ENCODE results near the gene ZNHIT6.
A peak's percentile ranks its signal among the peaks of the same experiment; 100 is the strongest.

The ZNHIT6 gene

DNA sequence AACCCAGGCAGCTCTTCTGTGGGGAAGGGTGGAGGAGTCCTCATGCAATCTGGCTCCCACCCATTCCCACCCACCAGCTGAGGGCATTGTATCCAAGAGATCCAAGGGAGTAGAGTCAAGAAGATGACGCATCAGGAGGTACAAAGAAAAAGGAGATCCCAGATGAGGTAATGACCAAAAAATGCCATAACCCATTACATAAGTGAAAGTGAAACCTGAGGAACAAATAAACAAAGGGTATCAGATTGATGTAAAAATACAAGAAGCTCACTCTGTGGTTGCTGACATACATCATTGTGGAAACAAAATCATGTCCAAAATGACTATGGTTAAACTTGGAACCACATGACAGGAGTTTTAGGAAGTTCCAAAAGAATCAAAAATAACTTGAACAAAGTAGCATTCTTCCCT lies 85.2 kb downstream of the ZNHIT6 start:
- Histone ChIP-seq H3K36me3 (ENCODE audit: control insufficient read depth in 2 of 2, insufficient read depth in 2 of 2, low read length in 2 of 2) (peaks cover 0 to 4% of the 10 kb centered on the region in 2 donors), H3K27ac (ENCODE audit: low read length) (no peak overlapping the region), H3K9me3 (ENCODE audit: control insufficient read depth in 2 of 2, low read length in 2 of 2) (peaks cover 3 to 5% of the 10 kb centered on the region in 2 donors)

DNA sequence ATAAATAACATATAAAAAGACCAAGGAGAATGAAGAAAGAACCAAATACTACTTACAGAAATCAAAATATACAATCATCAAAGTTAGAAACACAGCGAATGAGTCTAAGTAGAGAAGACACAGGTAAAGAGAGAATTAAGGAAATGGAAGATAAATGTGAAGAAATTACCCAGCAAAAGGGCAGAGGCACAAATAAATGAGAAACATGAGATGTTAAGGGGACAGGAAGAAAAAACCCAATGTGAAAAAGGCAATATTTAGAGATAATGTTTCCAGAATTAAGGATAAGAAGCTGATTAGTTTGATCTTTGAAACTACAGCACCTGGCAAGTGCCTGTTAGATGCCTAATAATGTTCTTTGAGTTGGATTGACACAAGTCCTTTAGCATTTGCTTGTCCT lies 86.8 kb downstream of the ZNHIT6 start:
- Histone ChIP-seq H3K36me3 (ENCODE audit: control insufficient read depth in 2 of 2, insufficient read depth in 2 of 2, low read length in 2 of 2) (peaks cover 0 to 4% of the 10 kb centered on the region in 2 donors), H3K27me3 (ENCODE audit: control insufficient read depth in 1 of 2, insufficient read depth in 2 of 2, low read length in 2 of 2) (no peaks in the 10 kb centered on the region), H3K27ac (ENCODE audit: low read length) (no peak overlapping the region)

More for the DNA sequence above, 85.2 kb downstream of the ZNHIT6 start:
- Histone ChIP-seq H3K4me1 (ENCODE audit: control insufficient read depth, insufficient read depth, low read length) (no peaks in the 10 kb centered on the region), H3K27me3 (ENCODE audit: control insufficient read depth in 1 of 2, insufficient read depth in 2 of 2, low read length in 2 of 2) (no peaks in the 10 kb centered on the region), H3K9ac (ENCODE audit: low read length in 2 of 2) (no peak overlapping the region), H3K4me3 (ENCODE audit: low read length in 2 of 2) (no peak overlapping the region)

DNA sequence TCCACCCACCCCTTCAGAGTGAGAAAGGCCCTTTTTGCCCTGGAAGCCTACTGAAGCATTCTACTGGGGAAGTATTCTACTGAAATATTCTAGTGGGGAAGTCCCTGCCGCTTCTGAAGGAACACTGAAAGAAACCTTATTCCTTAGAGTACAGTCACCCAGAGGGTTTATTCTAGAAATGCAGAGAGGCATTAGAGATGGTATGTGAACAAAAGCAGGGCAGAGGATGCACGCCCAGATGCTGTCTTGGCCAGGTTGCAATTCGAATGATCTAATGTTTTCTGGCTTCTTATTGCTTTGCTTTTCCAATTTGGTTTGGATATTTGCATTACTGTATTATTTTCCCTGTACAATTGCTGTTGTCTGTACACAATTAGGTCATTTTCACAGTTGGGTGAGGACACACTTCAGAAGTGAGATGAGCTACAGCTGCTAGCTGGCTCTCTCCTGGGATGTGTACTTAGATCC lies 90.6 kb downstream of the ZNHIT6 start:
- Histone ChIP-seq H3K4me1 (ENCODE audit: control insufficient read depth, insufficient read depth, low read length) (peaks cover 10% of the 10 kb centered on the region), H3K27me3 (ENCODE audit: control insufficient read depth in 1 of 2, insufficient read depth in 2 of 2, low read length in 2 of 2) (no peaks in the 10 kb centered on the region), H3K4me3 (ENCODE audit: low read length in 2 of 2) (no peak overlapping the region), H3K36me3 (ENCODE audit: control insufficient read depth in 2 of 2, insufficient read depth in 2 of 2, low read length in 2 of 2) (peaks cover 0 to 2% of the 10 kb centered on the region in 2 donors), H3K27ac (ENCODE audit: low read length) (no peak overlapping the region), H3K9ac (ENCODE audit: low read length in 2 of 2) (no peak overlapping the region), H3K9me3 (ENCODE audit: control insufficient read depth in 2 of 2, low read length in 2 of 2) (peaks cover 3 to 5% of the 10 kb centered on the region in 2 donors)

More for the DNA sequence above, 86.8 kb downstream of the ZNHIT6 start:
- H3K4me3 ChIP-seq (ENCODE audit: low read length in 2 of 2): no peak overlapping the region
- peaks cover 5% of the 10 kb centered on the region for H3K4me1 ChIP-seq (ENCODE audit: control insufficient read depth, insufficient read depth, low read length)
- H3K9me3 ChIP-seq (ENCODE audit: control insufficient read depth in 2 of 2, low read length in 2 of 2): peaks cover 3 to 5% of the 10 kb centered on the region in 2 donors
- H3K9ac ChIP-seq (ENCODE audit: low read length in 2 of 2): no peak overlapping the region

DNA sequence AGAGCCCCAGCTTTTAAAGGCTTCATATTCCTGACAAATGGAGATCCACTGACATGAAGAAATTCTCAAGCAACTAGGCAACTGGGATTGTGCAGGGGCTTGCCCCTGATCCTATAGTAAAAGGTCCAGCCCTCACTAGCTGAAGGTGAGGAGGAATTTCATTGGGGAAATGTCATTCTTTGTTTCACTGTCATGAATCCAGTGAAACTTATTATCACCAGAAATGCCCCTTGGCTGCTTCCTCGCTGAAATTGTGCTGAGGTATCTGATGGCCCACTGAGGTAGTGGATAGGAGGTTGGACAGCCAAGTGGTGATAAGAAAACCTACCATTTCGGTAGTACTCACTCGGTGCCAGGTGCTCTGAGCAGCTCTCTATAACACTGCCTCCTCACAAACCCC lies 91.5 kb downstream of the ZNHIT6 start:
- H3K9me3 ChIP-seq (ENCODE audit: control insufficient read depth in 2 of 2, low read length in 2 of 2): peaks cover 0 to 3% of the 10 kb centered on the region in 2 donors
- peaks cover 18% of the 10 kb centered on the region for H3K4me1 ChIP-seq (ENCODE audit: control insufficient read depth, insufficient read depth, low read length)
- H3K27me3 ChIP-seq (ENCODE audit: control insufficient read depth in 1 of 2, insufficient read depth in 2 of 2, low read length in 2 of 2): no peaks in the 10 kb centered on the region
- H3K36me3 ChIP-seq (ENCODE audit: control insufficient read depth in 2 of 2, insufficient read depth in 2 of 2, low read length in 2 of 2): no peaks in the 10 kb centered on the region
- no peak overlapping the region for H3K4me3 ChIP-seq (ENCODE audit: low read length in 2 of 2)
- no peak overlapping the region for H3K9ac ChIP-seq (ENCODE audit: low read length in 2 of 2)
- H3K27ac ChIP-seq (ENCODE audit: low read length): no peak overlapping the region

DNA sequence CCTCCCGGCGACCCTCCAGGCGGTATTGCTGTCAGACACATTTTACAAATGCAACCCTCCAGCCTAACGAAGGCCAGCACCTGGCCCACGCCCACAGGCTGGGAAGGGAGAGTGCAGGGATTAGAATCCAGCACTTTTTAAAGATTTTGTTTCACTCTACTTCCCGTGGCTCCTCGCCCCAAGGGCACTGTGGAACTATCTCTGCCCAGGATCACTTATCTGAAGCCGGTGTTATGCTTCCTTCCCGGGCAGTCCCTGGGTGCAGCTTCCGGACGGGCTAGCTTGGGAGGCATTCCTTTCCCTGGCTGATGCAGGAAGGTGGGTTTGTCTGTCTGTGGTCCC lies 91.9 kb downstream of the ZNHIT6 start:
- Histone ChIP-seq H3K27me3 (ENCODE audit: control insufficient read depth in 1 of 2, insufficient read depth in 2 of 2, low read length in 2 of 2) (no peaks in the 10 kb centered on the region), H3K4me3 (ENCODE audit: low read length in 2 of 2) (no peak overlapping the region), H3K9me3 (ENCODE audit: control insufficient read depth in 2 of 2, low read length in 2 of 2) (no peaks in the 10 kb centered on the region), H3K27ac (ENCODE audit: low read length) (no peak overlapping the region), H3K36me3 (ENCODE audit: control insufficient read depth in 2 of 2, insufficient read depth in 2 of 2, low read length in 2 of 2) (no peaks in the 10 kb centered on the region), H3K9ac (ENCODE audit: low read length in 2 of 2) (no peak overlapping the region), H3K4me1 (ENCODE audit: control insufficient read depth, insufficient read depth, low read length) (peaks cover 22% of the 10 kb centered on the region)

DNA sequence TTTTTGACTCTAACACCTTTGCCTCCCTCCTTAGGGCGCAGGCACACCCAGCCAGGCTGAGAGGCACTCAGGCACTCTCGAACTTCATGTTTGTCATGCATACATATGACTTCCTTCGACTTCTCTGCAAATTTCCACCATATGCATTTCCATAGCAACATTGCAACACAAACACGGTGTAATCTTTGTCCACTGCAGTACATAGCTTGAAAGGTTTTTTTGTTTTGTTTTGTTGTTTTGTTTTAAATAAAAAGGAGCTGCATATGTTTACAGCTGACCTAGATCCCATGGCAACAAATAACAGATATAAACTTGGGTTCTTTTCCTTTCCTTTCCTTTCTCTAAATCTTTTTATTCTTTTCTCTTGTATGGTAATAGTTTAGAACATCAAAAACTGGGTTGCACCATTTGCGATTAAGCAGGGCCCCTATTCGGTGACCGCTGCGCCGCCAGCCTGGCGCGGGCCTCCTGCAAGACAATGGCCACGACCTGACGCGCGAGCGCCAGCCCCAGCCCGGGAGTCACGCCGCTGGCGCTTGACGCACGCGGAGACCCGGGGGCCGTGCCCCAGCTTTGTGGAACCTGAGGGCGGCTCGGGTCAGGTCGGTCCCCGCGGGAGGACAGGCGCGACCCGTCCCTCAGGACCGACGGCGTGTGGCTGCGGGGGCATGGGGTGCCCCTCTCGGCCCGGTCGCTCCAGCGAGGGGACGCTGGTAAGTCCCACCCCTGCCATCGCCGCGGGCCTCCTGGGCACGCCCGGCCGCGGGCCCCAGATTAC lies 92.5 kb downstream of the ZNHIT6 start:
- Histone ChIP-seq H3K27me3 (ENCODE audit: control insufficient read depth in 1 of 2, insufficient read depth in 2 of 2, low read length in 2 of 2) (no peaks in the 10 kb centered on the region), H3K9me3 (ENCODE audit: control insufficient read depth in 2 of 2, low read length in 2 of 2) (no peaks in the 10 kb centered on the region), H3K4me1 (ENCODE audit: control insufficient read depth, insufficient read depth, low read length) (peaks cover 26% of the 10 kb centered on the region), H3K36me3 (ENCODE audit: control insufficient read depth in 2 of 2, insufficient read depth in 2 of 2, low read length in 2 of 2) (no peaks in the 10 kb centered on the region), H3K9ac (ENCODE audit: low read length in 2 of 2) (no peak overlapping the region), H3K27ac (ENCODE audit: low read length) (no peak overlapping the region), H3K4me3 (ENCODE audit: low read length in 2 of 2) (no peak overlapping the region)

DNA sequence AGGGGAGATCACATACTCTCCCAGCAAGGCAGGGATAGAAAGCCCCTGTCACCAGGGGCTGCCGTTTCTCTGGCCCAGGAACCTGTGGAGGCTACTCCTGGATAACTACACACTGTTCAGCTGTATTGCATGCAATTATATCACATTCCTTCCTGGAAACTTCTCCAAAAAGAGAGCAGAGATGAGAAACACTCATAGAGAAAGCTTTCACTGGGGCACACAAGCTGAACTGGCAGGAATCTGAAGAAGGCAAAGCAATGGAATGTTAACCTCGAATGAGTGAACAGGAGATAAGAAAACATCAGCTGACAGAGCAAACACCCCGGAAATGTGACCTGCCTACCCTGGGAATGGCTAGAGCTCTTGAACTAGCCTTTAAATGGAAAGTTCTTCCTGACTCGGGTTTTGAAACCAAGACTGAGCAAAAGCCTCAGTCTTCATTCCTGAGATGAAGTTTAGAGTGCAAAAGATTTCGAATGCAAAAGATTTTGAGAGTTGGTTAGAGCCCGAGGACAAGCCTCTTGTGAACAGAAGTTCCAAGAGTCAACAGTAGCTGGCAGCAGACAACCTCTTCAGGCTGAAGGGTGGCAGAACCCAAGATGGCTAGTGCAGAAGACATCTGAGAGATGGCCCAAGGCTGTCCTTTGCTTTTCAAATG lies 95.4 kb downstream of the ZNHIT6 start:
- Histone ChIP-seq H3K27me3 (ENCODE audit: control insufficient read depth in 1 of 2, insufficient read depth in 2 of 2, low read length in 2 of 2) (no peaks in the 10 kb centered on the region), H3K4me3 (ENCODE audit: low read length in 2 of 2) (no peak overlapping the region), H3K9me3 (ENCODE audit: control insufficient read depth in 2 of 2, low read length in 2 of 2) (no peaks in the 10 kb centered on the region), H3K36me3 (ENCODE audit: control insufficient read depth in 2 of 2, insufficient read depth in 2 of 2, low read length in 2 of 2) (no peaks in the 10 kb centered on the region), H3K27ac (ENCODE audit: low read length) (peak overlapping the region; percentile 26), H3K9ac (ENCODE audit: low read length in 2 of 2) (no peak overlapping the region), H3K4me1 (ENCODE audit: control insufficient read depth, insufficient read depth, low read length) (peaks cover 25% of the 10 kb centered on the region)

DNA sequence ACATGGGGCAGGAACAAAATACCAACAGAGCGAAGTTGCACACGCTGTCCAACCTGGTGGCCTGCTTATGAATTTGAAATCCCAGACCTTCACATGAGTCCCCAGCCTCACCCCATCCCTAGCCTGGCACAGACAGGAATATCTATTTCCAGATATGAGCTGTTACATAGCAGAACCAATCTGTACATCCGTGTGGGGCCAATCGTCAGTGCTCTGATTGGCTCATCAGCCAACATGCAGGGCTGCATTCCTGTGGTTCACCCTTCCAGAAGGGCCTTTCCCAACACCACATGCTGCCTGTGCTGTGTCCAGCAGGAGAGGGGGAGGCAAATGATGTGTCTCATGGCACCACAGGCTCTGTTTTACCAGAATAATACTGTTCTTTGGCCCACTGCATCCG lies 96.4 kb downstream of the ZNHIT6 start:
- Histone ChIP-seq H3K27me3 (ENCODE audit: control insufficient read depth in 1 of 2, insufficient read depth in 2 of 2, low read length in 2 of 2) (no peaks in the 10 kb centered on the region), H3K4me3 (ENCODE audit: low read length in 2 of 2) (no peak overlapping the region), H3K9ac (ENCODE audit: low read length in 2 of 2) (no peak overlapping the region), H3K4me1 (ENCODE audit: control insufficient read depth, insufficient read depth, low read length) (peaks cover 24% of the 10 kb centered on the region), H3K27ac (ENCODE audit: low read length) (peak overlapping the region; percentile 6), H3K9me3 (ENCODE audit: control insufficient read depth in 2 of 2, low read length in 2 of 2) (no peaks in the 10 kb centered on the region), H3K36me3 (ENCODE audit: control insufficient read depth in 2 of 2, insufficient read depth in 2 of 2, low read length in 2 of 2) (no peaks in the 10 kb centered on the region)

DNA sequence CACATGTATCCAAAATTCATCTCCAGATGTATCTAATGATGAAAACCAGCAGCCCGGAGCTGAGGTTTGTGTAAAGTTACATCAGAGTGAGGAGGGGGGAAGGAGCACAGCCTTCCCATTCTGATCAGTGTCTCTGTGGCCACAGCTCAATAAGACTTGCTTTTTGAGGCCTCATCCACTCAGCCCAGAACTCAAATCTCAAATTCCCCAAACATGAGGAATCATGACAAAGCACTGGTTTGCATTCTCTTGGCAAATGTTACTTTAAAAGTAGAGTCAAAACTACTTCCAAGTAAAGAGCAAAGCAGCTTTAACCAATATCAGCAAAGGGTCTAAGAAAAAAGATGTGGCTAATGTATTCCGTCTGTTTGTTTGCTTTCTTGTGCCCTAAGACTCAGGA lies 96.8 kb downstream of the ZNHIT6 start:
- Histone ChIP-seq H3K27me3 (ENCODE audit: control insufficient read depth in 1 of 2, insufficient read depth in 2 of 2, low read length in 2 of 2) (no peaks in the 10 kb centered on the region), H3K9ac (ENCODE audit: low read length in 2 of 2) (no peak overlapping the region), H3K4me3 (ENCODE audit: low read length in 2 of 2) (no peak overlapping the region), H3K9me3 (ENCODE audit: control insufficient read depth in 2 of 2, low read length in 2 of 2) (no peaks in the 10 kb centered on the region), H3K36me3 (ENCODE audit: control insufficient read depth in 2 of 2, insufficient read depth in 2 of 2, low read length in 2 of 2) (no peaks in the 10 kb centered on the region), H3K4me1 (ENCODE audit: control insufficient read depth, insufficient read depth, low read length) (peaks cover 24% of the 10 kb centered on the region), H3K27ac (ENCODE audit: low read length) (peak overlapping the region; percentile 6)

DNA sequence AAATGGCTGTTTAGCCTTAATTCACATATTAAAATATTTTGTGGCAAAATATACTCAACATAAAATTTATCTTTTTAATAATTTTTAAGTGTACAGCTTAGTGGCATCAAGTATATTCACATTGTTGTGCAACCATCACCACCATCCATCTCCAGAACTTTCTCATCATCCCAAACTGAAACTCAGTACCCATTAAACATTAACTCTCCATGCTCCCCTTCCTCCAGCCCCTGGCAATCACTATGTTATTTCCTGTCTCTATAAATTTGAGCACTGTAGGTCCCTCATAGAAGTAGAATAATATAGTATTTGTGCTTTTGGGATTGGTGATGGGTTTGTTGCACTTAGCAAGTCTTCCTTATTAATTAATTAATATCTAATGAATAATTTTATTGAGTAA lies 98.3 kb downstream of the ZNHIT6 start:
- peaks cover 24% of the 10 kb centered on the region for H3K4me1 ChIP-seq (ENCODE audit: control insufficient read depth, insufficient read depth, low read length)
- no peaks in the 10 kb centered on the region for H3K9me3 ChIP-seq (ENCODE audit: control insufficient read depth in 2 of 2, low read length in 2 of 2)
- H3K4me3 ChIP-seq (ENCODE audit: low read length in 2 of 2): no peak overlapping the region
- H3K9ac ChIP-seq (ENCODE audit: low read length in 2 of 2): no peak overlapping the region
- H3K27ac ChIP-seq (ENCODE audit: low read length): no peak overlapping the region
- no peaks in the 10 kb centered on the region for H3K27me3 ChIP-seq (ENCODE audit: control insufficient read depth in 1 of 2, insufficient read depth in 2 of 2, low read length in 2 of 2)
- no peaks in the 10 kb centered on the region for H3K36me3 ChIP-seq (ENCODE audit: control insufficient read depth in 2 of 2, insufficient read depth in 2 of 2, low read length in 2 of 2)

DNA sequence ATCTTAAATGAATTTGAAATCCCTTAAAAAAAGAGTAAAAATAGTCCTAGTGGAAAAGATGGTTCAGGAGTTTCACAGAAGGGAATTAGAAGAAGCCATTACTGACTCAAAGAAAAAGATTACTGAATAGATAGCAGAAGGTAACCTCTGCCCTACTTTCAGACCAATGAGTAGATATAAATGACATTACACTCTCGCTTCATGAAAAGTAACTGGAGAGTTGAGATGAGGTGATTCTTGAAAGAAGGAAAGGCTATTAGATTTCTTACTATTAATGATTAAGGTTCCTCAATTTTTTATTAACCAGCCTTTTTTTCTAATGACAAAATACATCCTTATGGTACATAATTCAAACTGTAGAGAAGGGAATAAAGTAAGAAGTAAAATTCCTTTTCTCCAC lies 99.4 kb downstream of the ZNHIT6 start:
- Histone ChIP-seq H3K27me3 (ENCODE audit: control insufficient read depth in 1 of 2, insufficient read depth in 2 of 2, low read length in 2 of 2) (no peaks in the 10 kb centered on the region), H3K4me3 (ENCODE audit: low read length in 2 of 2) (no peak overlapping the region), H3K4me1 (ENCODE audit: control insufficient read depth, insufficient read depth, low read length) (peaks cover 24% of the 10 kb centered on the region), H3K27ac (ENCODE audit: low read length) (no peak overlapping the region), H3K9me3 (ENCODE audit: control insufficient read depth in 2 of 2, low read length in 2 of 2) (no peaks in the 10 kb centered on the region), H3K9ac (ENCODE audit: low read length in 2 of 2) (no peak overlapping the region), H3K36me3 (ENCODE audit: control insufficient read depth in 2 of 2, insufficient read depth in 2 of 2, low read length in 2 of 2) (no peaks in the 10 kb centered on the region)

All from stomach smooth muscle (tissue), 2 donors.